Natural killer cell (primary cell): ENCODE results near the gene GULP1. TPM values are rescaled to one million over a fixed set of nuclear protein-coding genes. Genes with fewer than 3 reads are reported as not detected.

ENCODE experiments used
- ATAC-seq, 3 donors: fragments of 150-1000 bp in 2 of 3; fragments of 200-7000 bp in 1 of 3; cut with Tn5 transposase; 1 replicate in 1 of 3; 2 replicates in 2 of 3; pipeline ENCODE4 v1.10.0; 2021; ENCODE audit warnings: mild to moderate bottlenecking in 2 of 3, moderate library complexity in 2 of 3
- DNase-seq, 2 donors: peaks; one replicate each; pipeline versions ENCODE4 v3.0.0 to v3.0.0-alpha.2; 2013 to 2021; ENCODE audit warnings: mixed read lengths in 1 of 2
- H3K27ac ChIP-seq: one replicate; pipeline ENCODE4 v1.5.1; 2013; ENCODE audit warnings: mild to moderate bottlenecking, low read length
- H3K27me3 ChIP-seq: one replicate; pipeline ENCODE4 v1.6.1; 2013; ENCODE audit warnings: low read length; ENCODE audit not compliant: control insufficient read depth, insufficient read depth
- H3K36me3 ChIP-seq: one replicate; pipeline ENCODE4 v1.6.1; 2013; ENCODE audit warnings: low read length; ENCODE audit not compliant: control insufficient read depth, insufficient read depth
- H3K4me1 ChIP-seq: one replicate; pipeline ENCODE4 v1.6.1; 2013; ENCODE audit warnings: low read length; ENCODE audit not compliant: control insufficient read depth, insufficient read depth
- H3K4me3 ChIP-seq: one replicate; pipeline ENCODE4 v1.5.1; 2013; ENCODE audit warnings: low read length
- H3K9me3 ChIP-seq: one replicate; pipeline ENCODE4 v1.6.1; 2013; ENCODE audit warnings: low read length; ENCODE audit not compliant: control insufficient read depth, insufficient read depth
- H3K27ac Mint-ChIP-seq, 2 donors: one replicate each; pipeline ENCODE4 v1.8.0; 2022; ENCODE audit warnings: mild to moderate bottlenecking in 2 of 2, mixed read lengths in 2 of 2, moderate library complexity in 1 of 2
- H3K27me3 Mint-ChIP-seq, 2 donors: one replicate each; pipeline ENCODE4 v1.8.0; 2022; ENCODE audit warnings: low read depth in 2 of 2, mixed read lengths in 2 of 2
- H3K36me3 Mint-ChIP-seq: one replicate; pipeline ENCODE4 v1.8.0; 2022; ENCODE audit warnings: mixed read lengths
- H3K4me1 Mint-ChIP-seq, 2 donors: one replicate each; pipeline ENCODE4 v1.8.0; 2022; ENCODE audit warnings: mixed read lengths in 2 of 2
- H3K4me3 Mint-ChIP-seq: one replicate; pipeline ENCODE4 v1.8.0; 2022; ENCODE audit warnings: mild to moderate bottlenecking, moderate library complexity, mixed read lengths
- H3K9me3 Mint-ChIP-seq, 2 donors: one replicate each; pipeline ENCODE4 v1.8.0; 2022; ENCODE audit warnings: mixed read lengths in 2 of 2
- WGBS: methylation state at CpG from one replicate; pipeline ENCODE4 v1.1.7; 2013; ENCODE audit warnings: missing lambda C conversion rate; ENCODE audit not compliant: insufficient coverage; 5-methylcytosine and 5-hydroxymethylcytosine counted together
- intact Hi-C: fragments of 100-400 bp; cut with micrococcal nuclease; formaldehyde crosslinking; loops from one replicate; pipeline ENCODE4 v1.14.2; 2022
- total RNA-seq, 4 donors: library from RNA; stranded (reverse); fragments of 120-200 nt in 1 of 4; gene quantifications; one replicate each; pipeline versions ENCODE4 v1.2.3 to v1.2.4, GENCODE V29; 2013 to 2022
- TF ChIP-seq, protein P1 (sequence below): fragments of 200-600 bp; IDR thresholded peaks from one replicate; pipeline ENCODE4 v1.8.0; 2022; ENCODE audit warnings: antibody characterized with exemption

GULP1 gene
- total RNA-seq, 3 donors from 2014 or later (not counting 1 experiment from before 2014, with no cell fraction given) = not detected

DNA sequence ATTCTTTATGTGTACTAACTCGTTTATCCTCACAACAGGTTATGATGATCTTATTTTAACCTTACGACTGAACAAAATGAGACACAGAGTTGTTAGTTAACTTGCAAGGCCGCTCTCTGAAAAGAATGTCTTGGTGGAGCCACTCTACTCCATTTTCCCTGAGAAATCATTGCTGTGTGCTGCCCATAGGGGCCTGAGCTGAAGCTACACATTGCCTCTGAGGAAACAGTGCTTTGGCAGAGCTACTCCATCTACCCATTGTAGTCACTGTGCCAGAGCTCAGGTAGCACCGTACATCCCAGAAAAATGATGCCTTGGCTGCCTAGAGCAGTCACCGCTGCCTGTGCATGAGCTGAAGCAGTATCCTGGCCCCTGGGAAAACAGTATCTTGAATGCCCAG is 61.6 kb downstream of the GULP1 start:
- intact Hi-C loops = no loop called here
- Mint-ChIP-seq H3K27ac (no peak overlapping the region), H3K4me1 (no peaks in the 10 kb centered on the region), H3K27me3 (no peaks in the 10 kb centered on the region), H3K4me3 (no peak overlapping the region), H3K9me3 (peaks cover 10 to 22% of the 10 kb centered on the region in 2 donors), H3K36me3 (no peaks in the 10 kb centered on the region)
- 88% methylated on average over 5 of the region's 5 CpGs for WGBS
- no peak for ATAC-seq
- TF ChIP-seq, protein P1, sequence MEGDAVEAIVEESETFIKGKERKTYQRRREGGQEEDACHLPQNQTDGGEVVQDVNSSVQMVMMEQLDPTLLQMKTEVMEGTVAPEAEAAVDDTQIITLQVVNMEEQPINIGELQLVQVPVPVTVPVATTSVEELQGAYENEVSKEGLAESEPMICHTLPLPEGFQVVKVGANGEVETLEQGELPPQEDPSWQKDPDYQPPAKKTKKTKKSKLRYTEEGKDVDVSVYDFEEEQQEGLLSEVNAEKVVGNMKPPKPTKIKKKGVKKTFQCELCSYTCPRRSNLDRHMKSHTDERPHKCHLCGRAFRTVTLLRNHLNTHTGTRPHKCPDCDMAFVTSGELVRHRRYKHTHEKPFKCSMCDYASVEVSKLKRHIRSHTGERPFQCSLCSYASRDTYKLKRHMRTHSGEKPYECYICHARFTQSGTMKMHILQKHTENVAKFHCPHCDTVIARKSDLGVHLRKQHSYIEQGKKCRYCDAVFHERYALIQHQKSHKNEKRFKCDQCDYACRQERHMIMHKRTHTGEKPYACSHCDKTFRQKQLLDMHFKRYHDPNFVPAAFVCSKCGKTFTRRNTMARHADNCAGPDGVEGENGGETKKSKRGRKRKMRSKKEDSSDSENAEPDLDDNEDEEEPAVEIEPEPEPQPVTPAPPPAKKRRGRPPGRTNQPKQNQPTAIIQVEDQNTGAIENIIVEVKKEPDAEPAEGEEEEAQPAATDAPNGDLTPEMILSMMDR = no peak
- H3K4me3 ChIP-seq = no peak overlapping the region
- H3K36me3 ChIP-seq = no peaks in the 10 kb centered on the region
- H3K9me3 ChIP-seq = peaks cover 9% of the 10 kb centered on the region
- H3K4me1 ChIP-seq = no peaks in the 10 kb centered on the region
- H3K27ac ChIP-seq = no peak overlapping the region
- no peaks in the 10 kb centered on the region for H3K27me3 ChIP-seq
- DNase-seq = no peak

DNA sequence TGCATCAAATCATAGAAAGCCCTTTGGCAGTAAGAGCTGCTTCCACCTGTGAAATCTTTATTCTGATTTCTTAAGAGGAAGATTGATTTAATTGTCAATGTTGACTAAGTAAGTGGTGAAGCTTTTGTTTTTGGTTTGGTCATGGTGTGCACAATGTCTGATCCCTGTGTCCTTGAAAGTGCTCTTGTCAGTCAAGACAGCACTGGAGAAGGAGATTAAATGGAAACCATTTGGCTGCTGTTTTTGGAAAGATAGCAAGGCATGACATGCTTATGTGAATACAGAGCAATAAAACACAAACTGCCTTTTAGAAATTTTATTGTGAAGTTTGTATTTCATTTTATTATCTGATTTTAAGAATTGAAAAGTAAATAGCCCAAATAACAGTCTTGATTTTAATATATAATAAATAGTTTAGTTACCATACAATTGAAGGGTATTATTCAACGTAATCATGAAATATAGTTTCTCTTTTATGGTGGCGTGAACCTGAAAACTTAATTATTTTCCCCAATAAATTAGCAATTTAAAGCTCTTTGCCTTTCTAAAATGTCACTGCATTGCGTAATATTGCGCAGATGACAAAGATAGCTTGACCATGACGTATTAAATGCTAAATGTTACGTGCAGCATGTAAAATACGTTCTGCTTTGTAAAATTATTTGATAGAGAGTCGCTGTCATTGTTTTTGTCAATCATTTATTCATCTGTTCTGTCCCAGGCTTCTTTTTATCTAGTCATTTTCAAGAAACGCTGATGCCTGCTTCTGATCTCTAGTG is 69.0 kb downstream of the GULP1 start:
- WGBS = 89% methylated on average over 9 of the region's 9 CpGs
- TF ChIP-seq, protein P1 = no peak
- Mint-ChIP-seq H3K27me3 (no peaks in the 10 kb centered on the region), H3K4me3 (no peak overlapping the region), H3K27ac (no peak overlapping the region), H3K36me3 (no peaks in the 10 kb centered on the region), H3K9me3 (peaks cover 5 to 14% of the 10 kb centered on the region in 2 donors), H3K4me1 (no peaks in the 10 kb centered on the region)
- Histone ChIP-seq H3K4me1 (no peaks in the 10 kb centered on the region), H3K27me3 (no peaks in the 10 kb centered on the region), H3K36me3 (no peaks in the 10 kb centered on the region), H3K4me3 (no peak overlapping the region), H3K27ac (no peak overlapping the region), H3K9me3 (no peaks in the 10 kb centered on the region)
- ATAC-seq (no peak), DNase-seq (no peak)
- intact Hi-C loops = no loop called here

DNA sequence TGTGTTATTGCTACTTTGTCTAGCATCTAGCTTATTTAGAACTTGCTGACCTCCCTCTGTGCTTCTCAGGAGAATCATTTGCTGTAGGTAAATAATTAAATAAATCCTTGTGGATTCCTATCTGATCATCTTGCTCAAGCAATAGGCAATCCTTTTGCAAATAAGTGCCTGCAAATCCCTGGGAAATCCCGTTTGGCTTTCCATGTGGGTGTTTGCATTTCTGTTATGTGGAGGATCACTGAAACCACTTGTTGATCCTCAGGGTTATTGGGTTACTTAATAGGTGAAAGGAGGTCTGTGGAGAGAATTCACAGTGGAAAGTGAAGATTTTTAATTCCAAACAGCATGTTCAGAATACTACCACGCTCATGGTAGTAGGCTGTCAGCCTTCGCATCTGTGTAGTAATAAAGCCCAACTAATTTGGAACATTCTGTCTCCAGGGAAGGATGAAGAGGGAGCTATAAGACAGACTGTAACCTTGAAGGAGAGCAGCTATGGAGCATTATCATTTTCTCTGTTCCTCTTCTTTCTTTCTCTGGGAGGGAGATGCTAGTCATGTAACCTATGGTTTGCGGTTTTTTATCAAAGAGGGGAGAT is 72.5 kb downstream of the GULP1 start:
- WGBS = 81% methylated on average over 3 of the region's 4 CpGs
- no peak overlapping the region for H3K27ac Mint-ChIP-seq

More for the DNA sequence above, 72.5 kb downstream of the GULP1 start:
- H3K9me3 Mint-ChIP-seq = peaks cover 2 to 6% of the 10 kb centered on the region in 2 donors
- Histone ChIP-seq H3K27me3 (no peaks in the 10 kb centered on the region), H3K27ac (no peak overlapping the region), H3K4me3 (no peak overlapping the region), H3K36me3 (no peaks in the 10 kb centered on the region), H3K9me3 (no peaks in the 10 kb centered on the region), H3K4me1 (no peaks in the 10 kb centered on the region)
- TF ChIP-seq, protein P1 = no peak
- H3K4me1 Mint-ChIP-seq = no peaks in the 10 kb centered on the region
- intact Hi-C loops = no loop called here
- H3K36me3 Mint-ChIP-seq = no peaks in the 10 kb centered on the region
- DNase-seq (no peak), ATAC-seq (no peak)
- no peaks in the 10 kb centered on the region for H3K27me3 Mint-ChIP-seq
- H3K4me3 Mint-ChIP-seq = no peak overlapping the region
